GM12864 (cell line): Measurements from ENCODE around the gene SRPK3.

Experiments used
- DNase-seq: peaks from one replicate; pipeline ENCODE4 v3.0.0-alpha.2; 2011; ENCODE audit warnings: low read depth
- H3K4me3 ChIP-seq: 2 replicates; pipeline ENCODE4 v1.5.1; 2011; ENCODE audit warnings: mild to moderate bottlenecking, low read depth, low read length, control low read depth
- TF ChIP-seq, protein P1 (sequence below): IDR thresholded peaks from 2 replicates; pipeline ENCODE4 v1.5.1; 2011; ENCODE audit warnings: low read depth, mild to moderate bottlenecking, moderate library complexity, low read length, control low read depth, inconsistent platforms; ENCODE audit errors: missing control alignments

Gene SRPK3

DNA sequence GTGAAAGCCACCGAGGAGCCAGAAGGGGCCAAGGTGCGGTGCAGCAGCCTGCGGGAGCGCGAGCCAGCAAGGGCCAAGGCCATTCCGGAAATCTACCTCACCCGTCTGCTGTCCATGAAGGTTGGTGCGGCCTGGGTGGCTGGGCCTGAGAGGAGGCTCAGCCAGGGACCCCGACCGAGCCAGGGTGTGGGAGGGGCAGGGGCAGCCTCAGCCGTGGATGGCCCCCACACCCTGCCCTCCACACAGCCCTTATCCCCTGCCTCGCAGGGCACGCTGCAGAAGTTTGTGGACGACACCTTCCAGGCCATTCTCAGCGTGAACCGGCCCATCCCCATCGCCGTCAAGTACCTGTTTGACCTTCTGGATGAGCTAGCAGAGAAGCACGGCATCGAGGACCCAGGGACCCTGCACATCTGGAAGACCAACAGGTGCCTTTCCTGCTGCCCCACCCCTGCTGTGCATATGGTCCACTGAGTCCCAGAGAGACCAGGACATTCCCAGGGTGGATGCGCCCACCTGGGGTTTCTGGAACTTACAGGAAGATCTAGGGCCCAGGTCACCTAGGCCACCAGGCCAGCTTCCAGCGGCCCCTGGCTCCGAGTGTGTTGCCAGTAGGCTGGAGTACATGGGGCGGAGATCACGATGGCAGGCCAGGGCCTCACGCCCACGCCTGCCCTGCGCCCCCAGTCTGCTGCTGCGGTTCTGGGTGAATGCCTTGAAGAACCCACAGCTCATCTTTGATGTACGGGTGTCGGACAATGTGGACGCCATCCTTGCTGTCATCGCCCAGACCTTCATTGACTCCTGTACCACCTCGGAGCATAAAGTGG, 3.4 kb upstream of the SRPK3 start:
- no peak for DNase-seq
- TF ChIP-seq, protein P1, sequence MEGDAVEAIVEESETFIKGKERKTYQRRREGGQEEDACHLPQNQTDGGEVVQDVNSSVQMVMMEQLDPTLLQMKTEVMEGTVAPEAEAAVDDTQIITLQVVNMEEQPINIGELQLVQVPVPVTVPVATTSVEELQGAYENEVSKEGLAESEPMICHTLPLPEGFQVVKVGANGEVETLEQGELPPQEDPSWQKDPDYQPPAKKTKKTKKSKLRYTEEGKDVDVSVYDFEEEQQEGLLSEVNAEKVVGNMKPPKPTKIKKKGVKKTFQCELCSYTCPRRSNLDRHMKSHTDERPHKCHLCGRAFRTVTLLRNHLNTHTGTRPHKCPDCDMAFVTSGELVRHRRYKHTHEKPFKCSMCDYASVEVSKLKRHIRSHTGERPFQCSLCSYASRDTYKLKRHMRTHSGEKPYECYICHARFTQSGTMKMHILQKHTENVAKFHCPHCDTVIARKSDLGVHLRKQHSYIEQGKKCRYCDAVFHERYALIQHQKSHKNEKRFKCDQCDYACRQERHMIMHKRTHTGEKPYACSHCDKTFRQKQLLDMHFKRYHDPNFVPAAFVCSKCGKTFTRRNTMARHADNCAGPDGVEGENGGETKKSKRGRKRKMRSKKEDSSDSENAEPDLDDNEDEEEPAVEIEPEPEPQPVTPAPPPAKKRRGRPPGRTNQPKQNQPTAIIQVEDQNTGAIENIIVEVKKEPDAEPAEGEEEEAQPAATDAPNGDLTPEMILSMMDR, result no peak
- H3K4me3 ChIP-seq, result no peak overlapping the region

- no peak for DNase-seq
- TF ChIP-seq, protein P1, result no peak
- no peak overlapping the region for H3K4me3 ChIP-seq
These were observed 2.7 kb upstream of the SRPK3 start for GRCh38 chrX:153778181-153778580.

- DNase-seq, result no peak
- TF ChIP-seq, protein P1, result no peak
- H3K4me3 ChIP-seq, result no peak overlapping the region
These were observed 2.1 kb upstream of the SRPK3 start for GRCh38 chrX:153778684-153779101.

- H3K4me3 ChIP-seq, result no peak overlapping the region
These were observed 757 bp upstream of the SRPK3 start for GRCh38 chrX:153779891-153780677.

GRCh38 chrX:153781428-153782047, 697 bp downstream of the SRPK3 start:
- DNase-seq, result no peak
- TF ChIP-seq, protein P1, result no peak
- no peak overlapping the region for H3K4me3 ChIP-seq

More at GRCh38 chrX:153779891-153780677, 757 bp upstream of the SRPK3 start:
- TF ChIP-seq, protein P1, result no peak
- no peak for DNase-seq

GRCh38 chrX:153782313-153782712, 1.5 kb downstream of the SRPK3 start:
- no peak overlapping the region for H3K4me3 ChIP-seq
- DNase-seq, result no peak
- TF ChIP-seq, protein P1, result no peak
